SK-N-DZ (cell line): ENCODE results near the gene ADIPOR1.

Source experiments
- DNase-seq: peaks from one replicate; pipeline ENCODE4 v3.0.0-alpha.2; 2015; ENCODE audit warnings: low spot score

Gene ADIPOR1

DNA sequence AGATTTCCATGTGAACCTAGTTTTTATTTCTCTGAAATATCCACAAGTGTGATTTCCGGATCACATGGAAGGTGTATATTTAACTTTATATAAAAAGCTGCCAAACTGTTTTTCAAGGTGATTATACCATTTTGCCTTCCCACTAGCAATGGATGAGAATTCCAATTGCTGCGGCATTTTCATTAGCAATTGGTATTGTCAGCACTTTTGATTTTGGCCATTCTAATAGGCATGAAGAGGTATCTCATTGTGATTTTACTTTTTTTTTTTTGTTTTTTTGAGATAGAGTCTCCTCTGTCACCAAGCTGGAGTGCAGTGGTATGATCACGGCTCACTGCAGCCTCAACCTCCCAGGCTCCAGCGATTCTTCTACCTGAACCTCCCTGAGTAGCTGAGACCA lies 13.9 kb upstream of the ADIPOR1 start:
- DNase-seq = no peak

DNA sequence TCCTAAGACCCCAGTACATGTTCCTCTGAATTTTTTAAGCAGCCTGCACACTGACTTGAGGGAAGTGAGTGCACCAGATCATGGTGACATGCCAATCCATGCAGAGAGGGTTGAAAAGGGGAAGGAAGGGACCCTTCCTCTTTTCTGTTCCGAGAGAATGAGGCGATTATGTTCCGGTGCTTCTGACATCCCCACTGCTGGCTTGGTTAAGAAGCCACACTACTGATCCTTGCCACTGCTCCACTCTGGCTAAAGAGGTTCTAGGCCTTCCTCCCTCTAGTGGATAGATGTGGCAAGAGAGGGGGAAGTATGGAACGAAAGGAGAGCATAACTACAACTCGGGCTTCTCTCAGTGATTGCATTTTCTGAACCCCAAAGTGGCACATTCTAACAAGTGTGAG lies 10.8 kb upstream of the ADIPOR1 start:
- DNase-seq = peak; percentile 71

DNA sequence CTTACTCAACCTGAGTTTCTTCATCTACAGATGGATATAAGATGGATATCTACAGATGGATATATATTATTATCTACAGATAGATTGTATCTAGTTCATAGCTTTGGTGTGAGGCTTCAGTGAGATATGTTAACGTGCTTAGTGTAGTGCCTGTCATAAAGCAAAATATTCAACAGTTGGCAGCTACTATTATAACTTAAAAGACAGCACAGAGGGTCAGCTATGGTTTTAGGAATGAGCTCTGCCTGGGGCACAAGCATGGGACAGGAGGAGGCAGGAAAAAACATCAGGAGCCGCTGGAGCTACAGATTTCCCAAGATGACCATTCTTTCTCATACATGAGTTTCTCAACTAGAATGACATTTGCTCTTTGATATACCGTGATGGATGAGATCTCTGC lies 10.2 kb upstream of the ADIPOR1 start:
- no peak for DNase-seq

DNA sequence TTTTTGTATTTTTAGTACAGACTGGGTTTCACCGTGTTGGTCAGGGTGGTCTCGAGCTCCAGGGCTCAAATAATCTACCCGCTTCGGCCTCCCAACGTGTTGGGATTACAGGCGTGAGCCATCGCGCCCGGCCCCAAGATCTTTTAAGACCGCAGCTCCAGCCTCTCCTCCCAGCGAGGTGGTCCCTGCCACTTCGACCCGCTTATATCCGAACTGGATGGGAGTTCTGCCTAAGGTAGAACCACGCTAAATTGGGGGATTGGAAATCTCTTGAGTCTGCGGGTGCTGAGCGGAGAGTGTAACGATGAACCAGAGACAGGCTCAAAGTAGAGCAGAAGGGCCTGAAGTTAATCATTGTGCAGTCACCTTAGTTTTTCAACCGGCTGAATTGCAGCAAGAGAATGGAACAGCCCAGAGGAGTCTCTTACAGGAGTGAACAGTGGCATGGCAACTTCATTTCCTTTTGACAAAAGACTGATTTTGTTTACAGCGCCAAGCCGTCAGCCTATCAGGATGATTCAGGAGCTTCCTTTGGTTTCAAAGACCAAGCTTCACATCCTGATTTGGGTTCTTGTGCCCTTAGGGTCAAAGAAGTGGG lies 9.7 kb upstream of the ADIPOR1 start:
- no peak for DNase-seq

DNA sequence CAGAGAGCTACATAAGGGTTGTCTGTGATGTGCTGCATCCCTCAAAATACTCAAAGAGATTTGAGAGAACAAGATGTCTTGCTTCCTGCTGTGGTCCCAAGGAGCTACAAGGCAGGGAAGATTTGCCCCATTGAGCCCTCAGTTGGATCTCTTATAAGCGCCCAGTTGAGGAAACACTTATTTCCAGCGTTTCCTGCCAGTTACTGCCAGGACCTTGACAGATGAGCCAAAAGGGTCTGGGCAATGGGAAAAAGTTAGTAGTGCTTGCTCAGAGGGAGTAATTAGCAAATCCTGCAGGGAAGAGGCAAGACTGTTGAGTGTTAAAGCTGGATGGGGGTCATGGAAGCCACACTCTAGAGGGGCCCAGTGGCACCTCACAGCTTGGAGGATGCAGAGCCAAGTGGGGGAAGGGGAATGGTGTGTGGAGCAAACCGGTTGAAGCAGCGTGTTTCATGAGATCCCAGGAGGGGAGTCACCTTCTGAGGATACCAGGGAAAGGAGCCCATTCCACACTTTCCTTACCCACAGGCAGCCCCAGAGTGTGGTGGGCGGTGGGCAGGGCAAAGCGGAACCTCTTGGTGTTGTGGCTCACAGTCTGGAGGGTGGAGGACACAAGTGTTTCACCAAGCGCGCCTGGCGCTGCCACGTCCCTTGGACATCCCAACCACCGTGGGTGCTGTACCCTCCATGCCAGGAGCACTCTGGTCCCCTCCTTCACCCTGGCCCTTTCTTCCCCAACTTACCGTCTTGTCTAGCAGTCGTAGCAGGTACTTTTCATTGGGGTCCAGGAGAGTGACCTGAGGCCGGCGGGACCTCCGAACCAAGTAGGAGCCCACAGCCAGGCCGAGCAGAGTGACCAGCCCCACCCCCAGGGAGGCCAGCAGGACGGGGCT lies 8.1 kb upstream of the ADIPOR1 start:
- DNase-seq = peak; percentile 9

DNA sequence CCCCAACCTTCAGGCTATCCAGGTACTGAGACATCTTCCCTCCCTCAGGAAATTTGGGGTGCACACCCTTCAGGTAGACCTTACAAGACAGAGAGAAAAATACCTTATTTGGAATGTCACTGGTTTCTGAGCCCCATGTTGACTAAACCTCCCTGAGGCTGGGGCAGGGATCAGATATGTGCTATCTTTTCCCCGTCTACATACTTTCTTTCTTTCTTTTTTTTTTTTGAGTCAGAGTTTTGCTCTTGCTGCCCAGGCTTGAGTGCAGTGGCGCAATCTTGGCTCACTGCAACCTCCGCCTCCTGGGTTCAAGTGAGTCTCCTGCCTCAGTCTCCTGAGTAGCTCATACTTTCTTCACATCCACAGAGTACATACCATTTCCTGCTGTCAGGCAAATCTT lies 7.3 kb upstream of the ADIPOR1 start:
- no peak for DNase-seq

DNA sequence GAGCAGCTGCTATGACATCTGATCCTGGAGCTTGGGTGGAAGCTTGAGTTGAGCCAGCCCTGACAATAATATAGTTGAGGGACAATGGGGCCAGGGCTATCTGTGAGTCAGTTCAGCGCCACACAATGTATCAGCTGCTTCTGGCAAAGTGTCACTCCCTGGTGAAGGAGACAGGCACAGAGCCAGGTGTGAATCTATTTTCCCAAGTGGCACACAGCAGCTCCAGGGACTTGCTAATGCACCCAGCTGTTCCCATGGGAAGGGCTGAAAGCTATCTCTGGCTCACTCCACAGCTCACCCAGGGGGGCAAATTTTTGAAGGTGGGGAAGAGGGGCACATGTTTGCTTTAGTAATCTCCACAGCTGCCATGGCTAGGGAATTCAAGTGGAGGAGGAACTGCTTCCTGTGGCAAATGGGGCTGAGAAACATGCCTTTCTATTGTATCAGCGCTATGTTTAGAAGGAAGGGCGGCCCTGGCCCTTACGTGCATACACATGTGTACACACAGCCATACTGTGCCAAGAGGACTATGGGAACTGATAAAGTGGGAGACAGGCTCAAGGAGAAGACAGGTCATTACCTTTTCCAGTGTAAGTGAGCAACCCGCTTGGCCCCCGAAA lies 6.8 kb upstream of the ADIPOR1 start:
- no peak for DNase-seq

DNA sequence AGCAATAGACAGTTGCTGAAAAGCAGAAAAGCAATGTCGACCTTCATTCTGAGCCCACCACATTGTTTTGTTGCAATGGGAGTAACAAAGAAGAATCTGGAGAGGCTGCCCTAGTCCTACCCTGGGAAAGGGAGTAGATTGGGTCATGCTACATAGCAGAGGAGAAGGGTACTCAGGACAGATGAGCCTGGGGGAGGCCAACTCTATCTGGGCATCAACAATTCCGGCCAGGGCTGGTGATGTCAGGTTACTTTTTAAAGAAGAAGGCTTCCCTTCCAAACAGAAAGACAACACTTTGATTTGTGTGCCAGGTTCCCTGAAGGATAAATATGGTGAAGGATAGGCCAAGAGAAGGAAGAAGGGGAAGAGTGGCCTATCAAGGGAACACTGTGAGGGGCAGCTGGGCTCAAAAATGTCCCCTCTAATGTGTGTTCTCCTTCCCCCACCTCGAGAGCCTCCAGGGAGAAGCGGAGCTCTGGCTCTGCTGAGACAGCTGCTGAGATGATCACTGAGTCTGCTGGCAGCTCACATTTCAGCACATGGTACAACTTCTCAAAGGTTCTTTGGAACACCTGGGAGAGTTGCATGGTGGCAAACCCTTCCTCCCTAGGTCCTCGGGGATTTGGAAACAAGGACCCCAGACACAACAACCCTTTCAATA lies 3.2 kb upstream of the ADIPOR1 start:
- DNase-seq = no peak

DNA sequence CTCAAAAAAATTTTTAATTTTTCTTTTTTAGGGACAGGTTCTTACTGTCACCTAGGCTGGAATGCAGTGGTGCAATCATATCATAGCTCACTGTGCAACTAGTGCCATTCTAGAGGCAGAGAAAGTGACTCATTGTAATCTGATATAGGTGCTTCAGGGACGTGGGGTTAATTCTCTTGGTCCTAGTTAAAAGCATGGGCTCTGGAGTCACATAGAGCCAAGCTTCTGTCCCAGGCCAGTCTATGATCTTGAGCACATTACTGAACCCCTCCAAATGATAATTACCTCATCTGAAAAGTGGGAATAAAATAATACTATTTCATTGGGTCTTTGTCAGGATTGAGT lies 1.1 kb upstream of the ADIPOR1 start:
- no peak for DNase-seq

DNA sequence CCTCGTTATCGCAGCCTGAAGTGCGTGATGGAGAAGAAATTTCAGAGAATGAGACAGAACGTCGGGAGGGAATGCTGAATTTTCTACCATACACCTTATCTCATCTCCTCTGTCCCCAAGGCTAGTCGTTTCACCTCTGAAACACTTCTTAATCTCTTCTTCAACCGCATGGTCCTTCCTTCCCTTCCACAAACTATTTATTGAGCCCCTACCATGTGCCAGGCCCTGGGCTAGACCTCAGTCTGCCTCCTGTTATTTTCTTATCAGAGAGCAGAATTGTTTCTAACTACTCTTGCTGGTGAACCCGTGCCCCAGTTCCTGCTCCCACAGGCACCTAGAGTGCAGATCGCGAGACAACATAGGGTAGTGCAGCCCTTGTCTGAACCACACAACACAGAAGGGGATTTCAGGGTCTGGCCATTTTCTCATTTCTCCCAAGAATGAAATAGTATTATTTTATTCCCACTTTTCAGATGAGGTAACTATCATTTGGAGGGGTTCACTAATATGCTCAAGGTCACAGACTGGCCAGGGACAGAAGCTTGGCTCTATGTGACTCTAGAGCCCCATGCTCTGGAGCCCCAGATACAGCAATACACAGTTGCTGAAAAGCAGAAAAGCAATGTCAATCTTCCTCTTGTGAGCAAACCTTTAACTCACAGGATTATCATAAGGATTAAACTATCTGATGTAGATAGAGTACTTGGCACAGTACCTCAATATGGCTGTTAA lies 598 bp upstream of the ADIPOR1 start:
- DNase-seq = no peak

DNA sequence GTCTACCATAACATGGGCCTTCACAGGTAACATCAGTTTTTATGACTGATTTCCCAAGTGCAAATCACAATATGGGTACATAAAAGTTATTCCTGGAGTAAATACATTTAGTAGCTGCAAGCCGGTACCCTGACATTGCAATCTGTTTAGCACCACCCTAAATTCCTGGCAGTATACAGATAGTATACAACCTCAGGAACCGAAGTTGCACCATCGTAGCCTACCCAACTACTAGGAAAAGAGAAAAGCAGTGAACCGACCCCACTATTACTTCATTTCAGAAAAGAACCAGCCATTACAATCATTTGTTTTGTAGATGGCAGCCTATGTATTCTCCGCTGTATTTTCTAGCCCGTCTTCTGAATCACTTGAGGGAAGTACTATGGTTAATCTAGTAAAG lies 1.1 kb downstream of the ADIPOR1 start:
- no peak for DNase-seq

DNA sequence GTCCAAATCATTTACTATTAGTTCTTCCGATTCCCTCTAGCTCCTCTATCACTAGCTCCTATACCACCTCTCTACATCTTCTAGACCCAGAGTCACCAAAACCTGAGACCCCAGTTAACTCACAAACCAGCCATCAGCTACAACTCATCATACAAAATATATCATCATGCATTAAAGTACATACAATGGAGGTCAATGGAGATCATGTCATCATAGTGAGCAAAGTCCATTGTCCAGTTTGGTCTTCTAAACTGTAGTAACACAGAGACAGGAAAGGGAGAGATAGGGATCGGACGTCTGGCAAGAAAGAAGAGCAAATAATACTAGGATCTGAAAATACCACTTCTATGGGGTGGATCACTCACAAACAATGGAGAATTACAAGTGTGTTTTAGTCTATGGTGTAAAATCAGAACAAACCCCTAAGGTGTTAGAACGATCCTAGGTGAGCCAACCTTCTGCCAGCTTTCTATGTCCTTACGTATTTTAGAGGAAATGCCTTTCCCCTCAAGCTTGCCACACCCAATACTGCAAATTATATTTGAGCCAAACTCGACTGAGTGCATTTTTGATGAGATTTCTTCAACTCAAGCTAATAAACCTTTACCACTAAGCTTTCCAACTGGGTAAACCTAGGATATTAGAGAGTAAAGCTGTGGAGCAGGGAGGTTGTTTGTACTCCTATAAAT lies 3.9 kb downstream of the ADIPOR1 start:
- DNase-seq = no peak

DNA sequence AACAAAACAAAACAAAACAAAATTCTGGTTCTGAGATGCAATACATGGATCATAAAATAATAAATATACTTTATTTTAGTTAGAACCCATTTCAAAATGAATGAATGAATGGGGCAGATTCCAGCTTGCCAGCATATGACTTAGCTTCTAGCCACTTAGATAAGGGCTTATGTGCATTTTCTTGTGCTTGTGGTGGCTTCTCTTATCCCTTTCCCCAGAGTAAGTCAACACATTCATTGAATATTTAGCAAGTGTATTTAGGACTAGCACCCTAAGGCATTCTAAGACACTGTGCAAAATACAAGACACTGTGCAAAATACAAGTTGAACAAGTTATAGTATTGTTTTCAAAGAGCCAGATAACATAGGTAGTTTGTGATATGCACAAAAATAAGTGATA lies 4.7 kb downstream of the ADIPOR1 start:
- DNase-seq = no peak

DNA sequence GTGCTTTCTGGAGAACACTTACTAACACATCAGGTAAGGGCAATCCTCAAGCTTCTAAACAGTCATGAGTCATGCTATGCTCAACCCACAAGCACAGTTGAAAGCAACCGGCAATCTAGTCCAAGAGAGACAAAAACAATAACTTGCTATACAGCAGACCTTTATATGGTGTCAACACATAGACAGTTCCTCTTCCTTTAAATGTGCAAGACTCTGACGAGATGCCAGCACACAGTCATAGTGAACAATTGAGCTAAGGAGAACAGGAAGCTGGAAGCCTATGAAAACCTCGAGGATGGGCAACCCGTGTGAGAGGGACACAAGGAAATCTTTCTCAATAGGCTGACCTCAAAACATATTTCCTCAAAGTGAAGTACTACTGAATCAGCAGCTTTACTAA lies 5.3 kb downstream of the ADIPOR1 start:
- DNase-seq = no peak

DNA sequence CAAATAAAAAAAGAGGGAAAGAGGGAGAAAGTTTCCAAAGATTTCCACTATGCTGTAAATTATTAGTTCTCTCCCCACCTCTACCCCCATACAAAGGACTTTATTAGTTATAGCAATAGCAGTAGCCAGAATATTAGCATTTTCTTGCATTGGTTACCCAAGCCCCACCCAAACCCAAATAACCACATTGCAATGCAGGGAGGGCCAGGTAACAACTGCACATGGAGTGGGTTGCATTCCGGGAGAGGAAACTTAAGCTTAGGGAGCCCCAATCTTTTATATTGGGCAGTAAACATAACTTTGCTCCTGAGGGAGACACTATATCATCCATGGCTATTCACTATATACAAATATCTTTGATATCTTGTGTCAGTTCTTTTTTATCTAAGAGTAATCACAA lies 6.0 kb downstream of the ADIPOR1 start:
- no peak for DNase-seq

DNA sequence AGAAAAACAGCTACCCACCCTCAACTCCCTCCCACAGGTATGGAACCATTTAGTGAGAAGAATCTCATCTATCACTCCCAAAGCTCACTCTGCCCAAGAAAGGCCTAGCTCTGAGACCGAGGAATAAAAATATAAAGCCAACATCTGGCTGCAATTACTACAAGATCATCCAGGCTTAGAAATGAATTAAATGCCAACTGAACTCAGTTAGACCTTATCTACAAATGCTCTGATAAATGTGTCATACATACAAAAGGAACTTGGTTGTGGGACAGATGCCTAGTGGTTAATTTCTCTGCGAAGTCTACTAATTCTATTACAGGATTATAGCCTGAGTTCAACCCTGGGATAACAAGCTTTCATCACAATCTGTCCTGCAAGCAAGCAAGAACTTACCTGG lies 6.7 kb downstream of the ADIPOR1 start:
- no peak for DNase-seq

DNA sequence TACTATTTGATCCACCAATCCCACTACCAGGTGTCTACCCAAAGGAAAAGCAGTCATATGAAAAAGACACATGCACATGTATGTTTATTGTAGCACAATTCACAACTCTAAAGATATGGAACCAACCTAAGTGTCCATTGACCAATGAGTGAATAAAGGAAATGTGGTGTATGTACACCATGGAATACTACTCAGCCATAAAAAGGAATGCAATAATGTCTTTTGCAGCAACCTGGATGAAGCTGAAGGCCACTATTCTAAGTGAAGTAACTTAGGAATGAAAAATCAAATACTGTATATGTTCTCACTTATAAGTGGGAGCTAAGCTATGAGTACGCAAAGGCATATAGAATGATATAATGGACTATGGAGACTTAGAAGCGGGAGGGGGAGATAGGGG lies 12.6 kb downstream of the ADIPOR1 start:
- DNase-seq = no peak

DNA sequence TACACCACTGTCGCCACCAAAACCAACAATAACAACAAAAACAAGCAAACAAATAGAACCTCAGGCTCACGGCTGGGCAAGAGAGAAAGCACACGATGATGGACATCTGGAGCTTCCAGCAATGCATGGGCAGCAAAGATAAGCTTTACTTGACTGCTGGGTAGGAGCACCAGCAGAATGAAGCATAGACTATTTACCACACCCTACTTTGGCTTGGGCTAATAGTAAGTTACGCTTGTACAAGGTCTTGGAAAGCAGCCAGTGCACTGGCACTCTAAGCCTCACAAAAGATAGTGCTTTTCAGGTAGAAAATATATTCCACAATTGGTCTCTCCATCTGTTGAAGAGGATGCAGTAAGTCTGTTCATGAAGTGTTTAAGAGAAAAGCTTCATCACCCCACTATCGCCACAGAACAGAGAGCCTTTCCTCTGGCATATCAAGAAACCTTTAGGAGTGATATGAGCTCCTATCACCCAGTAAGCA lies 13.6 kb downstream of the ADIPOR1 start:
- DNase-seq = no peak

DNA sequence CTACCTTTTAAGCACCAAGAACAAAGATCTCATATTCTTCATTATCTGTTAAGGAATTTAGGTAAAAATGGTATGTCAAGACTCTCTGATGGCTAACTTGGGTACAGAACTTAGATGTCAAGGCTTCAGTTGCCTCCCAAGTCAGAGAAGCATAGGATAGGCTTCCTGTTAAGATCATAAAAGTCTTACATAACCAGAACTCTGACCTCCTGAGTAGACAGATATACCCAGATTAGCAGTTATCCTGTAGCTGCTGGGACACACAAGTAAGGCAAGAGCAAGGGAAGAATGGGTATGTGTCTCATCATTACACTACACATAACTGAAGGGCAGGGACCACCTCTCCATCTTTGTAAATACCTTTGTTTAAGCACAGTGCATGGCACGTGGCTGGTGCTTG lies 15.7 kb downstream of the ADIPOR1 start:
- no peak for DNase-seq

DNA sequence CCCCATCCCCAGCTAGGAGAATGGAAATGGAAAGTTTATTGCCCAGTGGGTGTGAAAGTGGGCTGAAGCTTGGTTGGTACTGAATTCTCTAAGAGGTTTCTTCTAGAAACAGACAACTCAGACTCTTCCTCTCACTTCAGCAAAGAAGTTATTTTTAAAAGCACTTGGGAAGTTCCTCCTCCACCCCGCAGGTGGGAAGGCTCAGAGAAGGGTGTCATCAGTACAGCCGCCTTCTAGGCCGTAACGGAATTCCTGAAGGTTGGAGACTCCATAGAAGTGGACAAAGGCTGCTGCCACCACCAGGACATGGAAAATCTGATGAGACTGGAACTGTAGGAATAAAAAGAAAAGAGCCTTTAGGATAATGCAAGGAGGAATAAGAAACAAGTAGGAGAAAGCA lies 16.7 kb downstream of the ADIPOR1 start:
- DNase-seq = no peak

DNA sequence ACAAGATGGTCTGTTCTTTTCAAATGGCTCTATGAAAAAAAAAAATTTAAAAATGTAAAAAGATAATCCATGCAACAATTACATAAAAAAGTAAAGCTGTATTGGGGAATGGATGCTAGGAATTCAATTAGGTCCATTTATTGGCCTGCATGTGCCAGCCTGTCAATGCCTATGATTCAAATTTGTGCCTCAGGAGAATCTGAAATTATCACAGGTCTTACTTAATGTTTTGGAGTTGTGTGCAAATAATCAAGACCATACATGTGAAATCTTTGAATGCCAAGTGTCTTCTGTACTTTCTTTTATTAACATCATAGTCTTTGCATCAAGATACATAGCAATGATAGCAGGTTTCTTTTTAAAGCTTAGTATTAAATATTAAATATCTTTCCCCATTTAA lies 17.6 kb downstream of the ADIPOR1 start:
- DNase-seq = no peak
